OCI-LY1 (cell line): ENCODE results near the gene SLC2A13.

Experiments used
- H2AFZ ChIP-seq: fragments of 200-600 bp; sonication (generic), shearing (Covaris generic); 2 replicates; pipeline ENCODE4 v1.6.0; 2014; ENCODE audit warnings: antibody characterized with exemption, mild to moderate bottlenecking, low read length
- H3F3A ChIP-seq: fragments of 200-600 bp; sonication (generic), shearing (Covaris generic); 2 replicates; pipeline ENCODE4 v1.6.0; 2014; ENCODE audit warnings: mild to moderate bottlenecking, antibody characterized with exemption, low read length, moderate library complexity; ENCODE audit not compliant: insufficient read depth
- H3K27ac ChIP-seq: fragments of 200-600 bp; sonication (generic); 2 replicates; pipeline ENCODE4 v1.5.1; 2014; ENCODE audit warnings: low read length, mixed run types, mild to moderate bottlenecking, low read depth; ENCODE audit not compliant: poor library complexity, severe bottlenecking
- H3K27me3 ChIP-seq: fragments of 200-600 bp; sonication (generic); 2 replicates; pipeline ENCODE4 v1.6.0; 2014; ENCODE audit warnings: antibody characterized with exemption, mild to moderate bottlenecking, low read length, moderate library complexity; ENCODE audit not compliant: insufficient read depth
- H3K36me3 ChIP-seq: fragments of 200-600 bp; sonication (generic); 2 replicates; pipeline ENCODE4 v1.6.1; 2014; ENCODE audit warnings: mild to moderate bottlenecking, antibody characterized with exemption, low read length, moderate library complexity, mixed read lengths; ENCODE audit not compliant: insufficient read depth
- H3K4me1 ChIP-seq: fragments of 200-600 bp; sonication (generic); 2 replicates; pipeline ENCODE4 v1.5.1; 2014; ENCODE audit warnings: mild to moderate bottlenecking, low read length, moderate library complexity; ENCODE audit not compliant: insufficient read depth, severe bottlenecking
- H3K4me2 ChIP-seq: fragments of 200-600 bp; sonication (generic), shearing (Covaris generic); 2 replicates; pipeline ENCODE4 v1.6.1; 2014; ENCODE audit warnings: low read length
- H3K4me3 ChIP-seq: fragments of 200-600 bp; sonication (generic); 2 replicates; pipeline ENCODE4 v1.5.1; 2014; ENCODE audit warnings: low read length, low read depth, mild to moderate bottlenecking, mixed read lengths; ENCODE audit not compliant: poor library complexity, severe bottlenecking
- H3K79me2 ChIP-seq: fragments of 200-600 bp; shearing (Covaris generic); 2 replicates; pipeline ENCODE4 v1.6.1; 2016; ENCODE audit warnings: mixed run types, low read length, mixed read lengths; ENCODE audit not compliant: insufficient read depth
- H3K9ac ChIP-seq: fragments of 200-600 bp; sonication (generic), shearing (Covaris generic); 2 replicates; pipeline ENCODE4 v1.6.1; 2014; ENCODE audit warnings: mild to moderate bottlenecking, low read length, mixed read lengths
- H3K9me2 ChIP-seq: fragments of 200-600 bp; sonication (generic), shearing (Covaris generic); 2 replicates; pipeline ENCODE4 v1.6.1; 2014; ENCODE audit warnings: low read depth, mild to moderate bottlenecking, low read length, mixed read lengths
- H3K9me3 ChIP-seq: fragments of 200-600 bp; shearing (Covaris generic); 2 replicates; pipeline ENCODE4 v1.6.1; 2014; ENCODE audit warnings: low read length, mixed read lengths
- H4K20me1 ChIP-seq: fragments of 200-600 bp; sonication (generic), shearing (Covaris generic); 2 replicates; pipeline ENCODE4 v1.6.0; 2016; ENCODE audit warnings: mild to moderate bottlenecking, low read length; ENCODE audit not compliant: insufficient read depth
- CTCF ChIP-seq: fragments of 200-600 bp; sonication (generic), shearing (Covaris generic); IDR thresholded peaks from 2 replicates; pipeline ENCODE4 v1.5.1; 2017; ENCODE audit warnings: mild to moderate bottlenecking, antibody characterized with exemption, low read length, moderate library complexity, mixed read lengths
- EZH2 ChIP-seq: fragments of 200-600 bp; sonication (generic), shearing (Covaris generic); IDR thresholded peaks from 2 replicates; pipeline ENCODE4 v1.8.0; 2017; ENCODE audit warnings: borderline replicate concordance, mixed run types, mild to moderate bottlenecking, antibody characterized with exemption, low read length, moderate library complexity, mixed read lengths

The SLC2A13 gene

DNA sequence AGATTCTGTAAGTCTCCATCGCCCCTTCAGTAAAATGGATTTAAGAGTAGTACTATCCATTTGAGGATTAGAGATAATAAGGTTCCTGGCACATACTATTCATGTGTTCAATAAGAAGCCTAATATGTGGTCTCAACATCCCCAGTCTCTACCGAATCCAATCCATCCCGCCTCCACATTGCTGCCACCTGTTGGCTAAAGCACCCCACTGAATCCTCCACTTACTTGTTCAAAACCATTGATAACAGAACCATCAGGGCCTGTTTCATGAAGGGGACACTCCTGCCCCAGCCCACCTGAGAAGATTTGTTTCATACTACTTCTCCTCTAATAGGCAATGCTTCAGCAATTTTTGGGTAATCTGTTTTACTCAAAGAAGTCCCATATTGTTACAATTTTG, 147.5 kb downstream of the SLC2A13 start:
- no peak overlapping the region for H3K9ac ChIP-seq
- H3K27ac ChIP-seq, result no peak overlapping the region
- TF ChIP-seq CTCF (peak; percentile 27; the same call in 1 of the 2 replicates), EZH2 (no peak)
- no peaks in the 10 kb centered on the region for H3K4me1 ChIP-seq
- H3K9me3 ChIP-seq, result no peaks in the 10 kb centered on the region
- no peaks in the 10 kb centered on the region for H3K79me2 ChIP-seq
- no peaks in the 10 kb centered on the region for H3F3A ChIP-seq
- no peaks in the 10 kb centered on the region for H3K36me3 ChIP-seq
- H3K4me2 ChIP-seq, result no peak overlapping the region
- no peaks in the 10 kb centered on the region for H3K9me2 ChIP-seq
- H3K27me3 ChIP-seq, result no peaks in the 10 kb centered on the region
- H3K4me3 ChIP-seq, result no peak overlapping the region
- no peak overlapping the region for H2AFZ ChIP-seq
- H4K20me1 ChIP-seq, result no peaks in the 10 kb centered on the region

DNA sequence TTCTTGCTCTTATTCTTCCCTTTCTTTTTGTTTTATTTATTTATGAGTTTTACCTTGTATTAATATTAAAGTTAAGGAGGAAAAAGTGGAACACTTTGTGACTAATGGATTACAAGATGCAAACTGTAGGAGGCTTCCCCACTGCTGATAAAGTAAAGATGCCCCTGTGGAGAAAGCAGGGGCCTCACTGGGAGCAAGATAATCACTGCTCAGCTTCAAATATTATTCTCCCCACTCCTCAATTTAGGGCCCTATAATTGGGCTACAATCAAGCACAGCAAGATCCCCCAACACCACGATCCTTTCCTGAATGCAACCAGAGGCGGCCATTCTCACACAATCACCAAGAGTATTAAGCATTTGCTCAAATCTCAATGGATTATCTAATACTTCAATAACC, 149.2 kb downstream of the SLC2A13 start:
- Histone ChIP-seq H2AFZ (no peak overlapping the region), H3K27ac (no peak overlapping the region), H3F3A (no peaks in the 10 kb centered on the region), H3K79me2 (no peaks in the 10 kb centered on the region), H3K4me2 (no peak overlapping the region), H3K27me3 (no peaks in the 10 kb centered on the region), H3K9me2 (no peaks in the 10 kb centered on the region), H3K9ac (no peak overlapping the region), H3K36me3 (no peaks in the 10 kb centered on the region), H3K4me3 (no peak overlapping the region), H3K4me1 (no peaks in the 10 kb centered on the region), H3K9me3 (no peaks in the 10 kb centered on the region), H4K20me1 (no peaks in the 10 kb centered on the region)
- no peak for TF ChIP-seq EZH2
- TF ChIP-seq CTCF, result no peak

DNA sequence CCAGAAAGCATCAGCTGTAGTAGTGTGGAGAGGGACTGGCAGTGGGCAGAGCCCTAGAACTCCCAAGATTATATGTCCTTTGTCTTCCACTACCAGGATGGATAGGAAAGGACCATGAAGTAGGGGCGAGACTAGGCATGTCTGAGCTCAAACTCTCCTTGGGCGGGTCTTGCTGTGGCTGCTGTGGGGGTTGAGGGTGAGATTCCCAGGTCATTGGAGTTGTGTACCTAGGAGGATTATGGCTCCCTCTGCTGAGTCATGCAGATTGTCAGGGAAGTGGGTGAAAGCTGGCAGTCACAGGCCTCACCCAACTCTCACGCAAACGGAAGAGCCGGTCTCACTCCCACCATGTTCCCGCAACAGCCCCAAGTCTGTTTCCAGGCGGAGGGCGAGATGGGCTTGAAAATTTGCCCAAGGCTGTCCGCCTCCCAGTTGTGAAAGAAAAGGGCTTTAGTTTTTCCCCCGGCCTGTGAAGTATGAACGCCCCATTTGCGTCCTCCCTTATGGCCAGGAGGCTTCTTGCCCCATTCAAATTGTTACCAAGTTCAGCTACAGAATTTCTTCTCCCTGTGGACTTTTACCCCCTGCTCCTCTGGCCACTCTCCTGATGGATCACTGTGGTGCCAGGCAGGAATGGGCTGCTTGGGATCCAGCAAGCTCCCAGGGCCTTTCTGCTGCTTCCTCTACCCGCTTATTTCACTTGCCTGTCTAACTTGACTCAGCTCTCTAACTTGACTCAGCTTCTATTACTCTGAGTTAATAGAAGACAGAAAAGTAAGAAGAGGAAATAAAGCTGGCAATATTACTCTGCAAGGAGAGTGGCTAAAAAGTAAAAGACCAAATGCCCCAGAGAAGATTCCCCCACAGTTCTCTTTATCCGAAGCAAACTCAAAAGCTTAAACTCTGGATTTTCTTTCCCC, 159.3 kb downstream of the SLC2A13 start:
- H3F3A ChIP-seq, result no peaks in the 10 kb centered on the region
- no peaks in the 10 kb centered on the region for H3K36me3 ChIP-seq
- no peak overlapping the region for H3K9ac ChIP-seq
- H2AFZ ChIP-seq, result no peak overlapping the region
- no peaks in the 10 kb centered on the region for H3K9me2 ChIP-seq
- H3K4me2 ChIP-seq, result no peak overlapping the region
- H3K4me3 ChIP-seq, result no peak overlapping the region
- H3K27me3 ChIP-seq, result no peaks in the 10 kb centered on the region
- H3K4me1 ChIP-seq, result no peaks in the 10 kb centered on the region
- no peaks in the 10 kb centered on the region for H3K79me2 ChIP-seq
- H3K9me3 ChIP-seq, result no peaks in the 10 kb centered on the region
- H3K27ac ChIP-seq, result no peak overlapping the region
- TF ChIP-seq EZH2 (no peak), CTCF (no peak)
- no peaks in the 10 kb centered on the region for H4K20me1 ChIP-seq
